Liver (tissue), 3 donors: ENCODE data around the gene SH3BGRL3.

Experiments
- ATF3 ChIP-seq: IDR thresholded peaks from 2 replicates; pipeline ENCODE4 v1.6.1; 2016; ENCODE audit warnings: antibody characterized with exemption
- CTCF ChIP-seq: fragments of 150-350 bp; IDR thresholded peaks from 2 replicates; pipeline ENCODE4 v1.5.1; 2017; ENCODE audit warnings: improper control_type of control experiment, low read depth, low read length; ENCODE audit not compliant: missing input control
- GABPA ChIP-seq, 2 donors: IDR thresholded peaks in 1 of 2; conservative IDR thresholded peaks in 1 of 2; 2 replicates each; pipeline ENCODE4 v1.6.1; 2016; ENCODE audit warnings: antibody characterized with exemption in 2 of 2, mild to moderate bottlenecking in 1 of 2, moderate library complexity in 1 of 2
- HNF4A ChIP-seq, 2 donors: conservative IDR thresholded peaks; 2 replicates each; pipeline ENCODE4 v1.6.1; 2016; ENCODE audit warnings: antibody characterized with exemption in 2 of 2, mild to moderate bottlenecking in 2 of 2
- JUND ChIP-seq, 2 donors: IDR thresholded peaks; 2 replicates each; pipeline ENCODE4 v1.6.1; 2016; ENCODE audit warnings: antibody characterized with exemption in 2 of 2
- MAX ChIP-seq: IDR thresholded peaks from 2 replicates; pipeline ENCODE4 v1.6.1; 2016; ENCODE audit warnings: antibody characterized with exemption
- RAD21 ChIP-seq, 2 donors: IDR thresholded peaks; 2 replicates each; pipeline ENCODE4 v1.6.1; 2016; ENCODE audit warnings: antibody characterized with exemption in 2 of 2, mild to moderate bottlenecking in 2 of 2
- REST ChIP-seq: IDR thresholded peaks from 2 replicates; pipeline ENCODE4 v1.6.1; 2016; ENCODE audit warnings: antibody characterized with exemption, mild to moderate bottlenecking
- RXRA ChIP-seq, 2 donors: IDR thresholded peaks; 2 replicates each; pipeline ENCODE4 v1.6.1; 2017 to 2018; ENCODE audit warnings: antibody characterized with exemption in 2 of 2, mild to moderate bottlenecking in 1 of 2
- SP1 ChIP-seq: IDR thresholded peaks from 2 replicates; pipeline ENCODE4 v1.6.1; 2018; ENCODE audit warnings: antibody characterized with exemption, mild to moderate bottlenecking
- TAF1 ChIP-seq: conservative IDR thresholded peaks from 2 replicates; pipeline ENCODE4 v1.6.1; 2016; ENCODE audit warnings: antibody characterized with exemption, mild to moderate bottlenecking
- YY1 ChIP-seq: IDR thresholded peaks from 2 replicates; pipeline ENCODE4 v1.6.1; 2016; ENCODE audit warnings: antibody characterized with exemption, mild to moderate bottlenecking
- ZBTB33 ChIP-seq: IDR thresholded peaks from 2 replicates; pipeline ENCODE4 v1.6.1; 2016; ENCODE audit warnings: antibody characterized with exemption
- donor health status: healthy.
- donor health status: healthy.

GRCh38 chr1:26318338-26319064 is 38.6 kb downstream of the SH3BGRL3 start:
- TF ChIP-seq TAF1 (no peak), CTCF (no peak), RAD21 (IDR thresholded peaks at IDR 0.05) (no peak), ATF3 (no peak), JUND (IDR thresholded peaks at IDR 0.05) (no peak), GABPA (IDR thresholded peaks at IDR 0.05 in 1 of 2, conservative IDR thresholded peaks at IDR 0.05 in 1 of 2) (no peak), REST (no peak), HNF4A (conservative IDR thresholded peaks at IDR 0.05) (no peak), YY1 (no peak), MAX (no peak), RXRA (IDR thresholded peaks at IDR 0.05) (no peak), SP1 (no peak), ZBTB33 (no peak)
